Keratinocyte (primary cell): ENCODE measurements around the gene TGDS.

ENCODE experiments used
- CTCF ChIP-seq, 3 experiments: IDR thresholded peaks in 1 of 3; conservative IDR thresholded peaks in 1 of 3; optimal IDR thresholded peaks in 1 of 3; 2 replicates in 2 of 3; 3 replicates in 1 of 3; pipeline versions ENCODE3 to v1.5.1; 2011; ENCODE audit warnings: low read length in 3 of 3, mild to moderate bottlenecking in 3 of 3, moderate library complexity in 2 of 3, control low read depth in 1 of 3, inconsistent platforms in 1 of 3; ENCODE audit not compliant: insufficient read depth in 2 of 3; ENCODE audit errors: extremely low read depth in 1 of 3
- EZH2 ChIP-seq: IDR thresholded peaks from one replicate; pipeline ENCODE4 v1.6.1; 2012; ENCODE audit warnings: inconsistent platforms, mild to moderate bottlenecking, low read length, moderate library complexity

- TF ChIP-seq EZH2 (no peak), CTCF (optimal IDR thresholded peaks at IDR 0.05 in 1 of 3, IDR thresholded peaks at IDR 0.05 in 1 of 3, conservative IDR thresholded peaks at IDR 0.05 in 1 of 3; ENCODE audit: extremely low read depth in 1 of 3, insufficient read depth in 2 of 3, low read length in 3 of 3) (no peak)
These were observed 6.5 kb upstream of the TGDS start for GRCh38 chr13:94602467-94602866.
